Posterior cingulate gyrus (tissue), 11 donors: Measurements from ENCODE around the gene NDUFS7.
A peak's percentile ranks its signal among the peaks of the same experiment; 100 is the strongest.
"Not testable (repeated sequence)": the region's sequence is repeated elsewhere in the genome, so short reads cannot be mapped to it uniquely, and the experiment has no call there.

Source experiments
- DNase-seq, 10 donors: peaks; one replicate each; pipeline versions ENCODE4 v3.0.0 to v3.0.0-alpha.2; 2020 to 2021; ENCODE audit warnings: mixed read lengths in 3 of 10
- intact Hi-C: fragments of 100-400 bp; cut with DNase I; formaldehyde crosslinking; loops from one replicate; pipeline ENCODE4 v1.15.1; 2023

Gene NDUFS7

DNA sequence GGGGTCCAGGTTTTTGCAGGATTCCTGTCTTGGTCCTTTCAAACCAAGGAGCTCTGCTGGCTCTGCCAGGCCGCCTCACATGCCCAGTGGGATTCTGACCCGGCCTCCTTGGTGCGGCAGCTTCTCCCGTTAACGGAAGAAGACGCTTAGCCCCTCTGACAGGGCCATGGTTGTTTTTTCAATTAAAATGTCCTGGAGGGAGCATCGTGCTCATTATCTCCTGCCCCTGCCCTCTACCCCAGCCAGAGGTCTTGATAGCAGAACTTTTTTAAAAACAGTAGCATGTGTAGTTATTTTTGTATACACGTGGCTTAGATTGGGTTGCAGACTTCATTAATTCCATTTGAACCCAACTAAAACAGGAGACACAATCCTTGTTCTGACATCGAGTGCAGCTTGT lies 43.0 kb downstream of the NDUFS7 start:
- intact Hi-C loops, result no loop called here
- DNase-seq, result no peak

DNA sequence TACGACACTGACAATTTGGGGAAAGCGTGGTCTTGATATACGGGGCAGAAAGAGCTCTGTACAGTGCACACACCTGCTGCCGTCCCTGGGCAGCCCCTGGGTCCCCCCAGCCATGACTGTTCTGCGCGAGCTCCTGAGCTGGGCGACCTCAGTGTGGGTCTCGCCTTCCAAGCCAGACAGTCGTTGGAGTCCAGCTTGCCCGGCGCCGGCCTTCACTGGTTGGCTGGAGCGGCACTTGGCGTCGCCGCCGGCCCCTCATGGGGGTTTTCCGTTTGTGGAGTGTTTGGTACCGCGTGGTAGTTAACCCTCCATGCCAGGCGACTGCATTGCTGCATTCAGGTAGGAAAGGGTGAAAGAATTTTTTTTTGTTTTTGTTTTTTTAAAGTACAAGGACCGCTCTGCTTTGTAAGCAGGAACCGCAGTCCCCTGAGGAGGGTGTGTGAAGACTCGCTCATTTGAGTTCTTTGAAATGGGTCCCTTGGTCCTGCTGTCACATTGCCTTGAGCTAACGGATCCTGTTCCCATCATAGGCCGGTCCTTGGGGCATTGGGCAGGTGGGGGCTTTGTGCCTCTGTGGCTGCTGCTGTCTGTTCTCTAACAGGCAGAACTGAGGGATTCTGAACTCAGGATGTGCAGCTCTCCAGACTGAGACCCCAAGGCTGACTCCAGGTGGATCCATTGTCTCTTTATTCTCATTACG lies 43.7 kb downstream of the NDUFS7 start:
- intact Hi-C loops, result no loop called here

DNA sequence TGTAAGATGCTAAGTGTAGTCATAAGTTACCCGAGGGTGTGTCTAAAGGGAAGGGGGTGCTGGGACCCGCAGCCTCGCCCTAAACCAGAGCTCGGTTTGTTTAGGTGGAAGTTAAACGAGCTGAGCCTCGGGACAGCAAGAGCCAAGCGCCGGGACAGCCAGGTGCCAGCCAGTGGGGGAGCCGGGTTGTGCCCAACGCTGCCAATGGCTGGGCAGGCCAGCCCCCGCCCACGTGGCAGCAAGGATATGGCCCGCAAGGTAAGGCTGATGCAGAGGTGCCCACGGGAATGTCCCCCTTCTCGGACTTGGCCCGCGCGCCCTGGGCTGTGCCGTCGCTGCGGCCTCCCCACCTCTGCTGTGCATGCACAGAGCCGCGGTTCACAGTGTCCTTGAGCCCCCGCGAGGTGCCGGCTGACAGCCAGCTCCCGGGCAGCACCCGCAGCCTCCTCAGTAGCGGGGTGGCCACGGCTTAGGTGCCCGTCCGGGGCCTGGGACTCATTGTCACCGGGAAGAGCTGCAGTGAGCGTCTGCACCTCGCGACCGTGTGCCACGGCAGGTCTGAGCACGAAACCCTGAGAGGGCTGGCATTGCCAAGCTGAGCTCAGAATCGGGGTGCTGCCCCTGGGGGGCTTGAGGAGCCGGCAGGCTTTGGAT lies 45.2 kb downstream of the NDUFS7 start:
- no peak for DNase-seq

More for the DNA sequence above, 43.7 kb downstream of the NDUFS7 start:
- no peak for DNase-seq

DNA sequence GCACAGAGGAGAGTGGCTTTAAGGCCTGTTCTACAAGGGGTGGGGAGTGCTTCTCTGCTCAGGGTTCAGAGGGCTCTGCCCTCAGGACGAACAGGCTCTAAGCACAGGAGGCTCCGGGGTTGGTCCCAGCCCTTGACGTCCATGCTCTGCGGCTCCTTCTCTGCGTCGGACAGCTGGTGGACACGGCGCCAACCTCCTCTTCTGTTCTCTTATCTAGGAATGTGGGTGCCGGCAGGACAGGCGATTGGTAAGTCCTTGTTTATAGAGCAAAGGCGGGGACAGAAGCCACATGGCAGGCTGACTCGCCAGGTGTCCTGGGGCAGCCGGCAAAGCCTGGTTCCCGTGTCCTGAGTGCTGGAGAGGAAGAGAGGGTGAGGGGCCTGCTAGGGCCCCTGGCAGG lies 46.0 kb downstream of the NDUFS7 start:
- intact Hi-C loops, result loop anchor here (10.0 kb wide), 1 partner anchor 155 kb away; the partner anchor contains the start of gene FAM174C
- no peak for DNase-seq

More for the DNA sequence above, 45.2 kb downstream of the NDUFS7 start:
- intact Hi-C loops, result no loop called here

DNA sequence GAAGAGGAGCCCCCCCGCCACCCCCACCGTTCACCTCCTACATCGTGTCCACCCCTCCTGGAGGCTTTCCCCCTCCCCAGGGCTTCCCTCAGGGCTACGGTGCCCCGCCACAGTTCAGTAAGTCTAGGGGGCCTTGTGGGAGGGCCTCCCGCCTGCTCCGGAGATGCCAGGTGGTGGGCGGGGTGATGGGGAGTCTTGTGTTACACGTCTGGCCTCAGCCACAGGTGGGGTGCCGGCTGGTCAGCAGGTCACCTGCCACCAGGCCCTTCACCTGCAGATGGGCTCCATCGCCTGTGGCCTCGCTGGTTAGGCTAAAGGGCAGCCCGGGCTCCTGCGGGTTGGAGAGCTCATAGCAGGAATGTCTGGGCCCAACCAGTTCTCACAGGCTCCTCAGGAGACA lies 46.5 kb downstream of the NDUFS7 start:
- no peak for DNase-seq
- intact Hi-C loops, result loop anchor here (10.0 kb wide), 1 partner anchor 155 kb away; the partner anchor contains the start of gene FAM174C

DNA sequence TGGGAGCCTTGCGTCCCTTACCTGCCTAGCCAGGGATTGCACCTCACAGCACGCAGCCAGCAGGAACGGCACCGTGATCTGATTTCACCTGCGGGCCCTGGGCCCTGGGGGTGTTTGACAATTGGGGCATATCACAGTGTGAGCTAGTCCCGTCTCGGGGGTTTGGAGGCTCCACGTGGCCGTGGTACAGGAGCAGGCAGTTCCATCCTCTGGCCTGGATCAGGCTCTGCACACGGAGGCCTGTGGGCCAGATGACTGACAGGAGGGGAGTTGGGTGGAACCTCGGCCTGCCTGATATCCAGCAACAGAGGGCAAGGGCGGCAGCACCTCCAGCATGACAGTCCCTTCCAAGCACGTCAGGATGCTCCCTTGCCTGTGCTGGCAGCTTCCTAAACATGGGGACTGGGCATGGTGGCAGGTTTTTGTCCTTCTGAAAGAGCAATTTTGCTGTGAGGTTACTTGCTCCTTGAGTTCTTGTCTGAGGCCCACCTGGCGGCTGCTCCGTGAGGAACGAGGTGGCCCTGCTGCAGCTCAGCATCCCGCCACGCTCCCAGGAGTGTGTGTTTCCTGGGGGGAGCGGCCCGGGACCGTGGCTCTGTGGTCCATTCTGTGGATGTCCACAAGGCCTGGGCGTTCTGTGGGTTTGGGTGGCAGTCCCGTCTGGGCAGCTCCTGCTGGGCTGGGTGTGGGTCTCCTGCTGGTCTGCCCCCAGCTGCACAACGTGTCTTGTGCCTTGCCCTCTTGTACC lies 48.2 kb downstream of the NDUFS7 start:
- intact Hi-C loops, result loop anchor here (10.0 kb wide), 1 partner anchor 157 kb away; the partner anchor contains the start of gene FAM174C
- DNase-seq, result no peak

DNA sequence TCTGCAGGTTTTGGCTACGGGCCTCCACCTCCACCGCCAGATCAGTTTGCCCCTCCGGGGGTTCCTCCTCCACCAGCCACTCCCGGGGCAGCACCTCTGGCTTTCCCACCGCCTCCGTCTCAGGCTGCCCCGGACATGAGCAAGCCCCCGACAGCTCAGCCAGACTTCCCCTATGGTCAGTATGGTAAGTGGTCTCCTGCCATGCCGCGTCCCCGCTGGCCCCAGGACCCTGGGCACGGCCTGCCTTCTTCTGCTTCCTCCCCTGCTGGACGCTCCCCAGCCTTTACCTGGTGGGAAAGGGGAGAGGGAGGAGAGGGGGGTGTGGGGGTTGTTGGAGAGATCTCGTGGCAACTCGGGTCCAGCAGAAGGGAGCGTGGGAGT lies 48.8 kb downstream of the NDUFS7 start:
- no peak for DNase-seq
- intact Hi-C loops, result loop anchor here (10.0 kb wide), 1 partner anchor 158 kb away; the partner anchor contains the start of gene FAM174C

DNA sequence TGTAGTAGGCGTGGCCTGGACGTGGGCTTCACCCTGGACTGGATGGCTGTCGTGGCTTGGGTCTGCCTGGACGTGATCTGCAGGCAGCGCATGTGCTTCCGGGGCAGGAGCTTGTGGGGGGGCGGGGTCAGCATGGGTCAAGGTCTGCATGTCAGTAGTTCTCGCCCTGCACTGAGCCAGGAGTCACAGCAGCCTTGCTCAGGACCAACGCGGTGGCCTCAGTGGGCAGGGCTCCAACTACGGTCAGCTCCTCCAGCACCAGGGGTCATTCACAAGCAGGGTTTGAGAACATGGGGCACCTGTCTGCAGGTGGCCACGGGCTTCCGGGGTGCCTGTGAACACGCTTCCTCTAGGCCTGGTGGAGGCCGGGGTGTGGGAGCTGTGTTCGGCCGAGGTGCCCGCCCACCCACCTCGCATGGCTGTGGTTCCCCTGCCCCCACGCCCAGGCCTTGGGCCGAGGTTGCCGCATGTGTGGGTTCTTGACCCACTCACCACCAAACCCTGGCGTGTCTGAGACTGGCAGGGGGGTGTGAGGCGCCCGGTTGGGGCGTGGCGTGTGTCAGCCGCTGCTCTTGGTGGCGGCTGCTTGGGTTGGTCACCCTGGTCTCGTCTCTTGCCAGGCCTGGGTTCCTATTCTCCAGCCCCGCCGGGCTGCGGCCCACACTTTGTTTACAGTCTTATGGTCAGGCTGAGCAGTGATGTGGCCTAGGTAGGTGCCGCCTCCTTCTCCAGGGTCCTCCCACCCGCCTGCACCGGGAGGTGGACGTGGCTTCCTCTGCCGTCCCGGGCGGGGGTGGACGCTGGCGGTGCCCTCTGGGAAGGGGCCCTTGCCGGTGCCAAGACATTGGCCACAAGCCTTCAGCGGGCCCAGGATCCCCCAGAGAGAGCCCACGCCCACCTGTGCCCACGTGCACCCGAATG lies 49.7 kb downstream of the NDUFS7 start:
- peak in 1 of 10 donors; percentile 85 for DNase-seq
- intact Hi-C loops, result loop anchor here (10.0 kb wide), 1 partner anchor 159 kb away; the partner anchor contains the start of gene FAM174C

DNA sequence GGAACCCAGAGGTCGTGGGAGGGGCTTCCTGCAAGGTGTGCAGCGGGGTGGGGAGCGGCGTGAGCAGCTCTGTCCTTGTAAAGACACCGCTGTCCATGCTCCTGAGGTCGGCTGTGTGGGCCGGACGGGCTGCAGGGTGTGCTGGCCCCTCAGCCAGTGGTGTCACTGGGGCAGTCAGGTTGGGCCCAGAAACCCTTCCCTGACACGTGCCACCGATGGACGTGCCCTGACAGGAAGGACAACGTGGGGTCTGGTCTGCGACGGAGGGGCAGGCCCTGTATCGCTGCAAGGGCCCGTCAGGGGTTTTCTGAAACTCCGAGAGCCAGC lies 50.3 kb downstream of the NDUFS7 start:
- no peak for DNase-seq
- intact Hi-C loops, result loop anchor here (10.0 kb wide), 1 partner anchor 159 kb away; the partner anchor contains the start of gene FAM174C

DNA sequence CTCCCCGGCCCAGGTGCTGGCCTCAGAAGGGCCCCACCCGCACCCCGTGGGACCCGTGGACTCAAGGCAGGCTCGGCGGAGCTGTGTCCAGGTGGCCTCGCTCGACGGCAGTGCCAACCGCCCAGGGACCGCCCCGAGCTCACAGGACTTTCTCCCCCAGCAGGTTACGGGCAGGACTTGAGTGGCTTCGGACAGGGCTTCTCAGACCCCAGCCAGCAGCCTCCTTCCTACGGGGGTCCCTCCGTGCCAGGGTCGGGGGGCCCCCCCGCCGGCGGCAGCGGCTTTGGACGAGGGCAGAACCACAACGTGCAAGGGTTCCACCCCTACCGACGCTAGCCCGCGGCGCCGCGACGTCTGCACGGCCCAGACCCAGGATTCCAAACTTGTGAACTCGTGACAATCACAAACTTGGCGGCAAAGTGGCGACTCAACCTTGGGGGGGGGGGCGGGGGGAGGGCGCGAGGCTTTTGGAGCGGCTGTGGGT lies 50.9 kb downstream of the NDUFS7 start:
- intact Hi-C loops, result loop anchor here (10.0 kb wide), 1 partner anchor 160 kb away; the partner anchor contains the start of gene FAM174C
- no peak for DNase-seq

DNA sequence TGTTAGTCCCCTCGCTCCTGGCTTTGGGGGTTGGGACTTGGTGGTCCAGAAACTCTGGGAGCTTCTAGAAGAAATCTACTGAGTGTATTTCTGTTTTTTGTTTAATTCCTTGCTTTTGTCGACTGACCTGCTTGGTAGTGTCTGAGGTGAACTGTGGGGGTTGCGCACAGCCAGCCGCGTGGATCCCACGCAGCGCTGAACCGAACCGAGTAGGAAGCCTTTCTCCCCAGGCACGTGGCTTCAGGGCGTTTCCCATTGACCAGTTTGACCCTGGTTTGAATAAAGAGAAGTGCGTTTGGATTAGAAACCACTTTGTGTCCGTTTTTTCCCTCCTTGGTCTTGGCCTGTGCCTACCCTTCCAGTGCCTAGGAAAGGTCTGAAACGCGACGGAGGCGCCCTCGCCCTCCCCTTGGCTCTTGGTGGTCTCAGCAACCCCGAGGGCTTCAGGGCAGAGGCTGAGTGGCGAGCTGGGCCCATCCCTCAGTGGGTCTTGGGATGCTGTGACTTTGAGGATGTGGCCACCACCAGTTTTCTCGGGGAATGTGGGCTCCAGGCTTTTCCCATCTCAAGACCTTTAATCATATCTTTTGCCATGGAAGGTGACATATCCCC lies 51.8 kb downstream of the NDUFS7 start:
- no peak for DNase-seq
- intact Hi-C loops, result loop anchor here (10.0 kb wide), 1 partner anchor 161 kb away; the partner anchor contains the start of gene FAM174C

DNA sequence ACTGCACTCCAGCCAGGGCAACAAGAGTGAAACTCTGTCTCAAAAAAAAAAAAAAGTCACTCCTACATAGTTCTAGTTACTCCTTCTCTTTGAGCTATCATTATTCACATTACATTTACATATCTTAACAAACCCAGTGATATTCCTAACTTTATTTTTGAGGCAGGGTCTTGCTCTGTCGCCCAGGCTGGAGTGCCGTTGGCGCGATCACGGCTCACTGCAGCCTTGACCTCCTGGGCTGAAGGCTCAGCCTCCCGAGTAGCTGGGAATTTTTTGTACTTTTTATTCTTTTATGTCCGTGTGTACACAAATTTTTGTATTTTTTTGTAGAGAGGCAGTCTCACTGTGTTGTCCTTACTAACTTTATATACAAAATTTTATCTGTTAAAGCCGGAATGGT lies 53.9 kb downstream of the NDUFS7 start:
- intact Hi-C loops, result loop anchor here (2.0 to 10.0 kb wide), 2 partner anchors 29 to 163 kb away; partner anchors contain the start of gene FAM174C
- no peak for DNase-seq

DNA sequence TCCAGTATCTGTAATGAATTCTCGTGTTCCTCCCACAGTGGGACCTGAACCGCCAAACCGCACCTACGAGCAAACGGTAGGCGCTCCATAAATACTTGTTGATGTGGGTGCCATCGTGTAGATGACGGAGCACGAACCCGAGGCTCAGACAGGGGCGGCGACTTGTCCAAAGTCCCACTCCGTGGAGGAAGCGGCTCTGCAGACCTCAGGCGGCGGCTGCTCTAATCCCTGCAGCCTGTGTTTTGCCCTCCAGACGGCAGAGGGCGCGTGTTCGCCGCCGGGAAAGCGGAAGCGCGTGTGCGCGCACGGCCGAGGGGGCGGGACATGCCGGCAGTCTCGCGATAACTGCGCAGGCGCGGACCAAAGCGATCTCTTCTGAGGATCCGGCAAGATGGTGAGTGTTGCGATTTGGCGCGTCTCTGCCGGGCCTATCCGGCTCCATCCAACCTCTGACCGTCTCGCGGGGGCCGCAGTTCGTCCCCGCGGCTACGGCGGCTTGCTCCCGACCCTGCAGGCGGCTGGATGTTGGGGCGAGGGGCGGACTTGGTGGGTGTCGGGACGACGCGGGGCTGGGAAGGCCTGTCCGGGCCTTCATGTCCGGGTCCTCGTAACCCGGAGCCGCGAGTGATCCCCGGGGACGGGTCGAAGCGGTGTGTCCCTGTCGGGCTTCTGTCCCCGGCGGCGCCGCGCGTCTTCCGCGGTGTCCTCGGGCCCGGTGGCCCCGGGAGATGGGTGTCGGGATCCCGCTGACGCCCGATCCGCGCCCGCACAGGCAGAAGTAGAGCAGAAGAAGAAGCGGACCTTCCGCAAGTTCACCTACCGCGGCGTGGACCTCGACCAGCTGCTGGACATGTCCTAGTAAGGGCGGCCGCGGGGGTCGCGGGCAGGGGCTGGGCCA lies 54.6 kb downstream of the NDUFS7 start, which contains the start of gene RPS15:
Gene RPS15, plus strand, starts transcription at position 362 of the 898 bp plus-strand sequence. Its CDS starts 30 bp downstream, at position 392.
- peak; percentile 91 to 99 (median 94) for DNase-seq
- intact Hi-C loops, result loop anchor here (10.0 kb wide), 1 partner anchor 163 kb away; the partner anchor contains the start of gene FAM174C

DNA sequence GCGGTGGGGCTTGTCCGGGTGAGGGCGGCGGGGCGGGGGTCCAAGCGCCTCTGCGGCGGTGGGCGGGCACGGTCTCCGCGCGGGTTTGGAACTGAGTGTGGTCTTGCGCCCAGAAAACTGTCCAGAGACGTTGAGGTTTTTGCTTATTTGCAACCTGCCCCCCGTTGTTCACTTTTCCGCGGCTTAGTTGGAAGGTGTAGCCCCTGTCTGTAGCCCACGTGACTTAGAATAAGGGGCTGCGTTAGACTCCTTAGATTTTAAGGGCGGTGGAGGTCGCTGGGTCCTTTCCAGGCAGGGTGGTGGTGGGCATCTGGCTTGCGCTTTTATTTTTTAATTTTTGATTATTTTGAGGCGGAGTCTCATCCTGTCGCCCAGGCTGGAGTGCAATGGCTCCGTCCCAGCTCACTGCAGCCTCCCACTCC lies 55.2 kb downstream of the NDUFS7 start:
- intact Hi-C loops, result loop anchor here (10.0 kb wide), 1 partner anchor 164 kb away; the partner anchor contains the start of gene FAM174C
- no peak for DNase-seq

DNA sequence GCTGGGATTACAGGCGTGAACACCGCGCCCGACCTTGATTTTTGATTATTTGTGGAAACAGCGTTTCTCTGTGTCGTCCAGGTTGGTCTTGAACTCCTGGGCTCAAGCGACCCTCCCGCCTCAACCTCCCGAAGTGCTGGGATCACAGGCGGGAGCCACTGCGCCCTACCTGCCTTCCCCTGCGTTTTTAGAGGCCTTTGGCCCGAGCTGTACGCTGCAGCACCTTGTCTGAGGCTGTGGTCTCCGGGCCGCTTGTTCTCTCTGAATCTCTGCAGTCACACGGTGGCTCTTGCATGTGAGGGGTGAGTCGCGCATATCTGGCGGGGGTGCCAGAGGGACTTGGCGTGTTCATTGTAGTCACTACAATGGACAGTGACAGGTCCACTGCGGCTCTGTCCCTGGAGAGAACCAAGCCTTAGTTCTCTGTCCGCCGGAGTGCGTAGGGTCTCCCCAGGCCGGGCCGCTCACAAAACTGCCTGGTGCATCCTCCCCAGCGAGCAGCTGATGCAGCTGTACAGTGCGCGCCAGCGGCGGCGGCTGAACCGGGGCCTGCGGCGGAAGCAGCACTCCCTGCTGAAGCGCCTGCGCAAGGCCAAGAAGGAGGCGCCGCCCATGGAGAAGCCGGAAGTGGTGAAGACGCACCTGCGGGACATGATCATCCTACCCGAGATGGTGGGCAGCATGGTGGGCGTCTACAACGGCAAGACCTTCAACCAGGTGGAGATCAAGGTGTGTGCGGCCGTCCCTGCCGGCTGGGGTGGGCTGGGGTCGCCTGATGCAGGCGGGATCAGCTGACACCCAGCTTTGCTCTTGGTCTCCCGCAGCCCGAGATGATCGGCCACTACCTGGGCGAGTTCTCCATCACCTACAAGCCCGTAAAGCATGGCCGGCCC lies 56.1 kb downstream of the NDUFS7 start:
- intact Hi-C loops, result loop anchor here (10.0 kb wide), 1 partner anchor 165 kb away; the partner anchor contains the start of gene FAM174C
- not testable (repeated sequence) for DNase-seq

DNA sequence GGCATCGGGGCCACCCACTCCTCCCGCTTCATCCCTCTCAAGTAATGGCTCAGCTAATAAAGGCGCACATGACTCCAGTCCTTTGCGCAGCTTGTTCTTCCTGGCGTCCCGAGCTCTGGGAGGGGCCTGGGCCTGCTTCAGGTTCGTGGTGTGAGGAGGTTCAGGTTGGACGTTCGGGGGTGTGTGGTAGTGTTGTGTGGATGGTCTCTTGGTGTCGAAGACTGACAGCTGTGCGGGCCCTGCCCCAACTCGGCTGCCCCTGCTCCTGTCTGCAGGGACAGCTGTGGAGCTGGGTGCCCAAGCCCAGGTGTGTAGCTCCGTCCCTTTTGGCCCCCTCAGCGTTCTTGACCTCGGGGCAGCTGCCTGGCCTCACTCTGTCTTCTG lies 56.7 kb downstream of the NDUFS7 start:
- DNase-seq, result no peak

DNA sequence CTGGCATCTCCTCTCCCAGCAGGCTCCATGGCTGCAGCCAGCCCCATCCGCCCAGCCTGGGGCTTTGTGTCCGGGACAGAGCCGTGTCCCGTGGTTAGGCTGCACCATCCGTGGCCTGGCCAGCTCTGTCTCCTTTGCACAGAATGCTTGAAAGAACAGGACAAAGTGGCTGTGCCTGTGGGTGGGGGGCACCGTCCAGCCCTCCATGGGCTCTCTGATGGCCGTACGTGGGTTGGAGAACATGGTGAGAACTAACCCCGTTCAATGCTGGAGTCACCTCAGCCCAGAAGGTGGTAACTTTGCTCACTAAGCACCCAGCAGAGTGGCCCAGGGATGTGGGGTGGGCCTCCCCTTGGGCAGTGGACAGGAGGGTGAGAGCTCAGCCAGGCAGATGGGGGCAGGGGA lies 57.3 kb downstream of the NDUFS7 start:
- DNase-seq, result no peak
- intact Hi-C loops, result no loop called here

More for the DNA sequence above, 56.7 kb downstream of the NDUFS7 start:
- intact Hi-C loops, result no loop called here
